Eye (tissue), 1 donor: ENCODE results near the gene RPL29.

Experiments used
- DNase-seq: peaks from one replicate; pipeline ENCODE4 v3.0.0-alpha.2; 2015

Gene RPL29

GRCh38 chr3:52024765-52025452 lies 29.2 kb upstream of the RPL29 start:
- DNase-seq: no peak

- no peak for DNase-seq
Observed at GRCh38 chr3:52023860-52024764, 28.4 kb upstream of the RPL29 start.

GRCh38 chr3:52023101-52023770 lies 27.5 kb upstream of the RPL29 start:
- no peak for DNase-seq

GRCh38 chr3:52022323-52023100 lies 26.8 kb upstream of the RPL29 start:
- DNase-seq: no peak

GRCh38 chr3:52021489-52022268 lies 26.0 kb upstream of the RPL29 start:
- DNase-seq: peak; percentile 69

- DNase-seq: no peak
Observed at GRCh38 chr3:52020796-52021195, 25.1 kb upstream of the RPL29 start.

- no peak for DNase-seq
Observed at GRCh38 chr3:52019352-52020080, 23.8 kb upstream of the RPL29 start.

GRCh38 chr3:52018319-52019000 lies 22.8 kb upstream of the RPL29 start:
- DNase-seq: no peak

GRCh38 chr3:52017586-52017985 lies 21.9 kb upstream of the RPL29 start:
- no peak for DNase-seq

GRCh38 chr3:52015438-52016228 lies 19.9 kb upstream of the RPL29 start:
- DNase-seq: peak; percentile 60

- DNase-seq: no peak
Observed at GRCh38 chr3:52014613-52015012, 18.9 kb upstream of the RPL29 start.

GRCh38 chr3:52013802-52014598 lies 18.3 kb upstream of the RPL29 start:
- DNase-seq: no peak

- no peak for DNase-seq
Observed at GRCh38 chr3:52012699-52013098, 17.0 kb upstream of the RPL29 start.

GRCh38 chr3:52010431-52010830 lies 14.7 kb upstream of the RPL29 start:
- no peak for DNase-seq

- no peak for DNase-seq
Observed at GRCh38 chr3:52007291-52007690, 11.6 kb upstream of the RPL29 start.

- DNase-seq: no peak
Observed at GRCh38 chr3:52006820-52007133, 11.1 kb upstream of the RPL29 start.

- no peak for DNase-seq
Observed at GRCh38 chr3:52006017-52006819, 10.5 kb upstream of the RPL29 start.

GRCh38 chr3:52005571-52005986 lies 9.9 kb upstream of the RPL29 start:
- DNase-seq: peak; percentile 56
